Fibroblast of lung (primary cell): ENCODE measurements around the gene CDH9. TPM values are rescaled to one million over a fixed set of nuclear protein-coding genes. Genes with fewer than 3 reads are reported as not detected.

Experiments
- DNase-seq, 2 donors: peaks; one replicate each; pipeline versions ENCODE4 v3.0.0 to v3.0.0-alpha.2; 2010; ENCODE audit warnings: low read depth in 2 of 2
- H2AFZ ChIP-seq: 2 replicates; pipeline ENCODE4 v1.5.1; 2012; ENCODE audit warnings: low read length, control low read depth, inconsistent platforms
- H3K27ac ChIP-seq: 2 replicates; pipeline ENCODE4 v1.5.1; 2011; ENCODE audit warnings: low read length, control low read depth; ENCODE audit not compliant: insufficient read depth
- H3K27me3 ChIP-seq: 2 replicates; pipeline ENCODE4 v1.5.1; 2011; ENCODE audit warnings: mild to moderate bottlenecking, low read length; ENCODE audit not compliant: control insufficient read depth, insufficient read depth
- H3K36me3 ChIP-seq: 2 replicates; pipeline ENCODE4 v1.5.1; 2011; ENCODE audit warnings: low read length; ENCODE audit not compliant: control insufficient read depth, insufficient read depth
- H3K4me1 ChIP-seq: 2 replicates; pipeline ENCODE4 v1.5.1; 2011; ENCODE audit warnings: low read length; ENCODE audit not compliant: control insufficient read depth, insufficient read depth; ENCODE audit errors: extremely low read depth
- H3K4me2 ChIP-seq: 2 replicates; pipeline ENCODE4 v1.5.1; 2011; ENCODE audit warnings: low read length, control low read depth; ENCODE audit not compliant: insufficient read depth; ENCODE audit errors: extremely low read depth
- H3K4me3 ChIP-seq, 4 experiments: fragments of 200-600 bp in 1 of 4; sonication (generic) in 1 of 4; replicated peaks in 1 of 4; 2 replicates each; pipeline ENCODE4 v1.5.1; 2011 to 2016; ENCODE audit warnings: low read length in 4 of 4, low read depth in 3 of 4, mild to moderate bottlenecking in 3 of 4, control low read depth in 2 of 4, inconsistent platforms in 1 of 4, mixed read lengths in 1 of 4; ENCODE audit not compliant: insufficient read depth in 1 of 4; ENCODE audit errors: control extremely low read depth in 1 of 4
- H3K79me2 ChIP-seq: 2 replicates; pipeline ENCODE4 v1.5.1; 2012; ENCODE audit warnings: mild to moderate bottlenecking, low read length, inconsistent platforms; ENCODE audit not compliant: control insufficient read depth, insufficient read depth
- H3K9ac ChIP-seq: 2 replicates; pipeline ENCODE4 v1.5.1; 2011; ENCODE audit warnings: mild to moderate bottlenecking, low read length, control low read depth; ENCODE audit not compliant: insufficient read depth
- H3K9me3 ChIP-seq: 2 replicates; pipeline ENCODE4 v1.5.1; 2012; ENCODE audit warnings: low read depth, low read length; ENCODE audit not compliant: control insufficient read depth, insufficient read depth
- H4K20me1 ChIP-seq: 2 replicates; pipeline ENCODE4 v1.5.1; 2011; ENCODE audit warnings: low read length; ENCODE audit not compliant: control insufficient read depth, insufficient read depth; ENCODE audit errors: extremely low read depth
- CTCF ChIP-seq, 2 donors: IDR thresholded peaks in 1 of 2; conservative IDR thresholded peaks in 1 of 2; 1 replicate in 1 of 2; 2 replicates in 1 of 2; pipeline ENCODE4 v1.5.1; 2011 to 2012; ENCODE audit warnings: low read length in 2 of 2, control low read depth in 1 of 2, inconsistent platforms in 1 of 2, low read depth in 1 of 2, mild to moderate bottlenecking in 1 of 2
- EZH2 ChIP-seq: IDR thresholded peaks from 2 replicates; pipeline ENCODE4 v1.5.1; 2012; ENCODE audit warnings: low read length, control low read depth, mild to moderate bottlenecking; ENCODE audit errors: missing control alignments
- polyA plus RNA-seq, 2 donors: library from polyadenylated mRNA; depleted of rRNA in 1 of 2; stranded (reverse) in 1 of 2; unstranded in 1 of 2; fragments of >200 nt; gene quantifications; 2 replicates each; pipeline ENCODE4 v1.2.1, GENCODE V29; 2011 to 2012; ENCODE audit warnings: missing spikeins in 1 of 2
- total RNA-seq: library from RNA; depleted of rRNA; stranded (reverse); fragments of >200 nt; gene quantifications from 2 replicates; pipeline ENCODE4 v1.2.1, GENCODE V29; 2014

Gene CDH9
- total and polyA plus RNA-seq, 2 donors (not counting 1 experiment from before 2014, with no cell fraction given): not detected

- no peak overlapping the region for H2AFZ ChIP-seq
- no peaks in the 10 kb centered on the region for H3K4me1 ChIP-seq
- H3K36me3 ChIP-seq: no peaks in the 10 kb centered on the region
- H3K4me2 ChIP-seq: no peak overlapping the region
- DNase-seq: no peak
- no peak overlapping the region for H3K27ac ChIP-seq
- no peak overlapping the region for H3K9ac ChIP-seq
- no peaks in the 10 kb centered on the region for H3K27me3 ChIP-seq
- no peak overlapping the region for H3K4me3 ChIP-seq
- H4K20me1 ChIP-seq: no peaks in the 10 kb centered on the region
- no peaks in the 10 kb centered on the region for H3K9me3 ChIP-seq
- TF ChIP-seq EZH2: no peak
- TF ChIP-seq CTCF (conservative IDR thresholded peaks at IDR 0.05 in 1 of 2, IDR thresholded peaks at IDR 0.05 in 1 of 2; ENCODE audit: low read depth in 1 of 2, low read length in 2 of 2): no peak
- H3K79me2 ChIP-seq: no peaks in the 10 kb centered on the region
These were observed 79.1 kb downstream of the CDH9 start for GRCh38 chr5:26959290-26959689.

- H3K27ac ChIP-seq: no peak overlapping the region
- no peak overlapping the region for H3K9ac ChIP-seq
- no peaks in the 10 kb centered on the region for H3K27me3 ChIP-seq
- no peaks in the 10 kb centered on the region for H3K36me3 ChIP-seq
- DNase-seq: no peak
- TF ChIP-seq EZH2 (no peak), CTCF (conservative IDR thresholded peaks at IDR 0.05 in 1 of 2, IDR thresholded peaks at IDR 0.05 in 1 of 2; ENCODE audit: low read depth in 1 of 2, low read length in 2 of 2) (no peak)
- H3K79me2 ChIP-seq: no peaks in the 10 kb centered on the region
- no peaks in the 10 kb centered on the region for H3K9me3 ChIP-seq
- no peaks in the 10 kb centered on the region for H3K4me1 ChIP-seq
- no peak overlapping the region for H2AFZ ChIP-seq
- H3K4me3 ChIP-seq: no peak overlapping the region
- no peaks in the 10 kb centered on the region for H4K20me1 ChIP-seq
- no peak overlapping the region for H3K4me2 ChIP-seq
These were observed 83.2 kb downstream of the CDH9 start for GRCh38 chr5:26955161-26955560.

- no peak for DNase-seq
- no peaks in the 10 kb centered on the region for H4K20me1 ChIP-seq
- H3K4me1 ChIP-seq: no peaks in the 10 kb centered on the region
- H3K79me2 ChIP-seq: no peaks in the 10 kb centered on the region
- no peak overlapping the region for H3K9ac ChIP-seq
- no peak overlapping the region for H2AFZ ChIP-seq
- no peaks in the 10 kb centered on the region for H3K27me3 ChIP-seq
- TF ChIP-seq EZH2 (no peak), CTCF (conservative IDR thresholded peaks at IDR 0.05 in 1 of 2, IDR thresholded peaks at IDR 0.05 in 1 of 2; ENCODE audit: low read depth in 1 of 2, low read length in 2 of 2) (no peak)
- H3K4me2 ChIP-seq: no peak overlapping the region
- no peak overlapping the region for H3K4me3 ChIP-seq
- no peak overlapping the region for H3K27ac ChIP-seq
- no peaks in the 10 kb centered on the region for H3K9me3 ChIP-seq
- H3K36me3 ChIP-seq: no peaks in the 10 kb centered on the region
These were observed 89.5 kb downstream of the CDH9 start for GRCh38 chr5:26948921-26949320.
